Brain microvascular endothelial cell (primary cell): ENCODE data around the gene CLSTN2.
A peak's percentile ranks its signal among the peaks of the same experiment; 100 is the strongest.

Experiments used
- DNase-seq: peaks from one replicate; pipeline ENCODE4 v3.0.0-alpha.2; 2020
- H3K27ac ChIP-seq: fragments of 250-450 bp; sonication (Bioruptor Pico); 2 replicates; pipeline ENCODE4 v1.5.1; 2020; ENCODE audit warnings: mild to moderate bottlenecking, moderate library complexity
- H3K27me3 ChIP-seq: fragments of 250-450 bp; sonication (Bioruptor Pico); replicated peaks from 2 replicates; pipeline ENCODE4 v1.5.1; 2020; ENCODE audit warnings: mild to moderate bottlenecking
- H3K36me3 ChIP-seq: fragments of 250-450 bp; sonication (Bioruptor Pico); replicated peaks from 2 replicates; pipeline ENCODE4 v1.5.1; 2020; ENCODE audit warnings: mild to moderate bottlenecking
- H3K4me3 ChIP-seq: 2 replicates; pipeline ENCODE4 v1.5.1; 2011; ENCODE audit warnings: low read depth, mild to moderate bottlenecking, control low read depth, low read length, moderate library complexity
- in situ Hi-C: cut with HindIII; loops from 2 replicates; pipeline ENCODE4 v1.10.0; 2017; ENCODE audit warnings: low sequenced_read_pairs, low pct_ligation_motif_present
- TF ChIP-seq, protein P1 (sequence below): IDR thresholded peaks from 2 replicates; pipeline ENCODE4 v1.5.1; 2011; ENCODE audit warnings: low read depth, mild to moderate bottlenecking, moderate library complexity, low read length, control low read depth, inconsistent platforms; ENCODE audit errors: missing control alignments

Gene CLSTN2

DNA sequence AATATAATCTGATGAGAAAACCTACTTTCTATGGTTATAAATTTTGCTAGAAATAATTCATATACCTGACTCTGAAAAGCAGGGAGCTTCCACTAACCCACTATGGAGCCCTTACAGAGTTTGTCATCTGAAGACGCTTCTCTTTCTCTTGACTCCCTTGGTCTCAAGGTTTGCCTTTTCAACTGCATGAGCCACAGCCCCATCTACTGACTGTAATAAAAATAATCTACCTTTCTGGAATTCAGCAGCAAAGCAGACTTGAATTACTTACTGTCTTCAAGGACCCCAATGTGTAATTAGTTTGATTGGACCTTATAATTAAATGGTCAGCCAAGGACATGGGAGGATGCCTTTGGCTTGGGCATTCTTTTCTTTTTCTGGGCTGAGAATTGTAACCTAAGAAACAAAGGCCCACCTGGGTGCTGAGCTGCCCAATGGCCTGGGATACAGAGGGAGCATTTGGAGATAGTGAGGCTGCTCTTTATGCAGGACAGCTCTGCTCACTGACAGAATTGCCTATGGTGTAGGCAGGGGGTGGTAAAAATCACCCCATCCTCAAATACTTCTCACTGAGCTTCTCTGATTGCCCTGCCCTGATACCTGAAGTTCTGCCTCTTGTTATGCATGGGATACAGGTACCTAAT, 564.3 kb downstream of the CLSTN2 start:
- H3K27me3 ChIP-seq = no peaks in the 10 kb centered on the region
- in situ Hi-C loops = no loop called here
- H3K36me3 ChIP-seq = no peaks in the 10 kb centered on the region
- TF ChIP-seq, protein P1, sequence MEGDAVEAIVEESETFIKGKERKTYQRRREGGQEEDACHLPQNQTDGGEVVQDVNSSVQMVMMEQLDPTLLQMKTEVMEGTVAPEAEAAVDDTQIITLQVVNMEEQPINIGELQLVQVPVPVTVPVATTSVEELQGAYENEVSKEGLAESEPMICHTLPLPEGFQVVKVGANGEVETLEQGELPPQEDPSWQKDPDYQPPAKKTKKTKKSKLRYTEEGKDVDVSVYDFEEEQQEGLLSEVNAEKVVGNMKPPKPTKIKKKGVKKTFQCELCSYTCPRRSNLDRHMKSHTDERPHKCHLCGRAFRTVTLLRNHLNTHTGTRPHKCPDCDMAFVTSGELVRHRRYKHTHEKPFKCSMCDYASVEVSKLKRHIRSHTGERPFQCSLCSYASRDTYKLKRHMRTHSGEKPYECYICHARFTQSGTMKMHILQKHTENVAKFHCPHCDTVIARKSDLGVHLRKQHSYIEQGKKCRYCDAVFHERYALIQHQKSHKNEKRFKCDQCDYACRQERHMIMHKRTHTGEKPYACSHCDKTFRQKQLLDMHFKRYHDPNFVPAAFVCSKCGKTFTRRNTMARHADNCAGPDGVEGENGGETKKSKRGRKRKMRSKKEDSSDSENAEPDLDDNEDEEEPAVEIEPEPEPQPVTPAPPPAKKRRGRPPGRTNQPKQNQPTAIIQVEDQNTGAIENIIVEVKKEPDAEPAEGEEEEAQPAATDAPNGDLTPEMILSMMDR = peak; percentile 45
- no peak overlapping the region for H3K27ac ChIP-seq
- no peak overlapping the region for H3K4me3 ChIP-seq
- DNase-seq = no peak

DNA sequence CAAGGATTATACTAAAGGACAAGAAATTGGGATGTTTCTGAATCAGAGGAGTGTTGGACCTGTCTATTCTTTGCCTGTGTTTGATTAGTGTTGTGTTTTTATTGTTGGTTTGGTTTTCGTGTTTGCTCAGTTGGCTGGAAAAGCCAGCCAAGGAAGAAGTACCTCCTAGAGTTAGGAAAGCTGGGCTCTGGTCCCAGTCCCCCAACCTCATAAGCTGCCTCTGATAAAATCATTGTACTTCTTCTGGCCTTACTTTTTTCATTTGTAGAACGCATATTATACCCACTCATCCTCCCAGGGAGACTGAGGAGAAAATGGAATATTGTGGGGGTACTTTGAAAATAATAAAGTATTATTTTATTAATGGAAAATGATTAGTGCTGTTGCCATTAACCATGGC, 565.5 kb downstream of the CLSTN2 start:
- TF ChIP-seq, protein P1 = no peak
- in situ Hi-C loops = no loop called here
- Histone ChIP-seq H3K36me3 (no peaks in the 10 kb centered on the region), H3K27me3 (no peaks in the 10 kb centered on the region), H3K27ac (no peak overlapping the region), H3K4me3 (no peak overlapping the region)
- no peak for DNase-seq

DNA sequence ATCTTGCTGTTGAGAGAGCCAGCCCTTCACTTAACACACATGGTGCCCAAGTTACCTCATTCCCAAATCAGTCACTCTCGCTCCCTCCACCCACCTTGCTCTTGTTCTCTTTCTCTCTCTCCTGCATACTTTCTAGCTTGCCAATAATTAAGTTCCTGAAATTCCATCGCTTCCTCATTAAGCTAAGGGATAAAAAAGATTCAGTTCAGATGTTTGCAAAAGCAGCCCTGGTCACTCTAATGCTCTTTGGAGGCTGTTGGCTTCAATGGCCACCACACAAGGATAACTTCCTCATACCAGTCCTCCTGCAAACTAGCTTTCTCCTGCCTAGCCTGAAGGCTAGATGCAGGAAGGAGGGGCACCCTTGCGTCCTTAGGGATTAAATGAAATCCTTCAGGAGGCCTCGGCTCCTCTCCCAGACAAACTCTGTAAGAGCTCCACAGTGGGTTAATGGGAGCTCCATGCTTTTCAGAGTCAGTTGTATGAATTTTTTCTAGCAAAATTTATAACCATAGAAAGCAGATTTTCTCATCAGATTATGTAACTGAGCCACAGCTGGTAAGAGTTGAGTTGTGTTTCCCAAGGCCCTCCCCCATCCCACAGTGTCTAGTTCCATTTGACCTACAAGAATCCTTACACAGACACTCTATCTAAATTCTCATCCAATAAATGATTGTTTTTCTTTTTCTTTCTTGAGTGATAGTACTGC, 566.2 kb downstream of the CLSTN2 start:
- no peaks in the 10 kb centered on the region for H3K27me3 ChIP-seq
- no peak overlapping the region for H3K4me3 ChIP-seq
- H3K36me3 ChIP-seq = no peaks in the 10 kb centered on the region
- in situ Hi-C loops = no loop called here
- TF ChIP-seq, protein P1 = no peak
- no peak overlapping the region for H3K27ac ChIP-seq
- no peak for DNase-seq

DNA sequence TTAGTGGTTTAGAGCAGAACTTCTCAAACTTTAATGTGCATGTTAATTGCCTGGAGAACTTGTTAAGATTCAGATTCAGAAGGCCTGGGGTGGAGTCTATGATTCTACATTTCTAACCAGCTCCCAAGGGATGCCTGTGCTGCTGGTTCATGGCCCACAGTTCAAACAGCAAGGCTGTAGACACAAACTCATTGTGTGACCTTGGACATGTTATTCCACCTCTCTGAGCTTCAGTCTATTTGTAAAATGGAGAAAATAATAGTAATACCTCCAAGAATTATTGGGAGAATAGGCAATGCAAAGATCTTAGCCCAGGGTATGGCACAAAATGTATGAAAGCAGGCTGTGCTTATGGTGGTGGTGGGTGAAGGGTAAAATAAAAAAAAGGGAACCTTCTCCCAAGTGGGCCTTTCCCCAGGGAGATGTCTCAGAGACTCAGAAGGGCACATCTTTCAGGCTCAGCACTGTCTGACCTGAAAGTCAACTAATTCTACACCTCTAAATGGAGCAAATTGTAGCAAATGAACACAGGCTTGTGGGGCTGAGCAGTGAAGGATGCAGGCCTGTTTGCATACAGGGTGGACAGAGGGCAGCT, 566.9 kb downstream of the CLSTN2 start:
- in situ Hi-C loops = no loop called here
- TF ChIP-seq, protein P1 = no peak
- Histone ChIP-seq H3K36me3 (no peaks in the 10 kb centered on the region), H3K27me3 (no peaks in the 10 kb centered on the region), H3K4me3 (no peak overlapping the region), H3K27ac (no peak overlapping the region)
- no peak for DNase-seq

DNA sequence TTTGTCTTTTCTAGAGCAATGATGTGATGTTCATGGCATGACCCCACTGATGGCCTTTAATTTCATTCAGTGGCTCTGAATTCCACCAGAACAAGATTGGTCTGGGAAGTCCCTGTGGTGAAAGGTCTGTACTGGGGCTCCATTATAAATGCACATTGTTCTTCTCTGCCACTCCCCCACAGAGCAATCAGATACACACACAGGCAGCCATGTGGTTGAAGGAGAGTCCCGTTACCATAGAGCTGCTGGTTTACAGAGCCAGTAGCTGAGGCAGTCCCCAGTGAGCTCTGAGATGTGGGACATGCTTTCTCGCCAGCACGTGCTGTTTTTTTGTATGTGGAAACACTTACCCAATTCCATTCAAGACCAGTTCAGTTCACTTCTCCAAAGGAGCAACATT, 570.2 kb downstream of the CLSTN2 start:
- Histone ChIP-seq H3K4me3 (no peak overlapping the region), H3K27ac (no peak overlapping the region), H3K27me3 (no peaks in the 10 kb centered on the region), H3K36me3 (no peaks in the 10 kb centered on the region)
- TF ChIP-seq, protein P1 = no peak
- DNase-seq = peak; percentile 23
- in situ Hi-C loops = no loop called here
